GM19468 (cell line): ENCODE measurements around the gene TIAL1.
"Not testable (repeated sequence)": the region's sequence is repeated elsewhere in the genome, so short reads cannot be mapped to it uniquely, and the experiment has no call there.

Source experiments
- ATAC-seq: cut with Tn5 transposase; IDR thresholded peaks from one replicate; pipeline ENCODE4 v1.9.1; 2021; ENCODE audit warnings: mild to moderate bottlenecking, moderate library complexity, moderate number of reproducible peaks; ENCODE audit not compliant: unreplicated experiment; ENCODE audit errors: extremely low read depth

Gene TIAL1

DNA sequence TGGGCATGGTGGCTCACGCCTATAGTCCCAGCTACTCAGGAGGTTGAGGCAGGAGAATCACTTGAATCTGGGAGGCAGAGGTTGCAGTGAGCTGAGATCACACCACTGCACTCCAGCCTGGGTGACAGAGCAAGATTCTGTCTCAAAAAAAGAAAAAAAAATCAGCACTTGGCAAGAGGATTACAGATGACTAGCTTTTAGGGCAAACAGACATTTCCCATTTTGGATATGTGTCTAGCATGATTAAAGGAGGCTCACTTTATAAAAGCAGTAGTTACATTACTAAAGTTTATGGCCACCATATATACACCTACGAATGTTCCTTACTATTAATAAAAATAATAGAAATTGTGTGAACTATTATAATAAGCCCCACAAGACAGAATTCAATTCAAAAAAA is 40.7 kb downstream of the TIAL1 start:
- ATAC-seq, result not testable (repeated sequence)

DNA sequence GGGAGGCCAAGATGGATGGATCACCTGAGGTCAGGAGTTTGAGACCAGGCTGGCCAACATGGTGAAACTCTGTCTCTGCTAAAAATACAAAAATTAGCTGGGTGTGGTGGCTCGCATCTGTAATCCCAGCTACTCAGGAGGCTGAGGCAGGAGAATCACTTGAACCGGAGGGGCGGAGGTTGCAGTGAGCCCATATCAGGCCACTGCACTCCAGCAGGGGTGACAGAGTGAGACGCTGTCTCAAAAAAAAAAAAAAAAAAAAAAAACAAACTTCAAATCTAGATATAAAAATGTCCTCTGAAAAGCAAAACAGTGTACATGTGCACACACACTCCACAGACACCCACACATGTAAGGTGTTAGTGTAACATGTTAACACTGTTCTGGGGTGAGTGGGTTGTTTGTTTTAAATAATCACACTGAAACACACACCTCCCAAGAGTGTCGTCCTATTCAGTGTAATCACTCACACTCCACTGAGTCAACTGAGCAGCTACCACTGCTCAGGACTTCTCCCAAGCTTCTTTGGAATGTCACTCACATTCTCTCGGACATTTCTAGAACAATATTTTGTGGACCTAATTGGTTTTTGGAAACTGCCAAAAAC is 41.5 kb downstream of the TIAL1 start:
- ATAC-seq, result no peak

DNA sequence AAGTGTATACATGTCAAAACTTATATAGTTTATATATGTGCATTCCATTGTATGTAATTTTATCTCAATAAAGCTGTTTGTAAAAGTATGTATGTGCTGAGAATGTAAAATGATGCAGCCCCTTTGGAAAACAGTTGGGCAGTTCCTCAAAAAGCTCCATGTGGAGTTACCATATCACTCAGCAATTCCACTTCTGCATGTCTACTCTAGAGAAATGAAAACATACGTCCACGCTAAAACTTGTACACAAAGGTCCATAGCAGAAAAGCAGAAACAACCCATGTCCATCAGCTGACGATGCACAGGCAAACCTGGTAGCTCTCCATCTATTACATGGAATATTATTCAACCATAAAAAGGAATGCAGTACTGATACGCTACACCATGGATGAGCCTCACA is 45.9 kb downstream of the TIAL1 start:
- ATAC-seq, result no peak

DNA sequence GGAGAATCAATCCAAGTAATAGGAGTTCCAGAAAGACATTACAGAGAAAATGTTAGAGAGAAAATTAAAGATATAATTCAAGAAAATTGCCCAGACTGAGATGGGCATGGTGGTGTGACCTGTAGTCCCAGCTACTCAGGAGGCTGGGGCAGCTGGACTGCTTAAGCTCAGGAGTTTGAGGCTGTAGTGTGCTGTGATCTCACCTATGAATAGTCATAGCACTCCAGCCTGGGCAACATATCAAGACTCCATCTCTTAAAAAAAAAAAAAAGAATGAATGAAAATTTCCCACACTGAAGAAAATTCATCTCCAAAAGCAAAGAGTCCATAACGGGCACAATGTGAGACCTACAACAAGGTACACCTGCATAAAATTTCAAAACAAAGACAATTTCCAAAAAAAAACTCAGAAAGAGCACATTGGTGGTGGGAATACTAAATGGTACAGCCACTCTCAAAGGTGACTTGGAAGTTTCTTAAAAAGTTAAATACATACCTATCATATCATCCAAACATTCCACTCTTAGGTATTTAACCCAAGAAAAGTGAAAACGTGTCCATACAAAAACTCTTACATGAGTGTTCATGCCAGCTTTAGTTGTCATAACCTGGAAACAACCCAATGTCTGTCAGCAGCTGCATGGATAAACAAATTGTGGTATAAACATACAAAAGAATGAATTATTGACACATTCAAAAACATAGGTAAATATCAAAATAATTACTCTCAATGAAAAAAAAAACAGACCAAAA is 47.3 kb downstream of the TIAL1 start:
- no peak for ATAC-seq

DNA sequence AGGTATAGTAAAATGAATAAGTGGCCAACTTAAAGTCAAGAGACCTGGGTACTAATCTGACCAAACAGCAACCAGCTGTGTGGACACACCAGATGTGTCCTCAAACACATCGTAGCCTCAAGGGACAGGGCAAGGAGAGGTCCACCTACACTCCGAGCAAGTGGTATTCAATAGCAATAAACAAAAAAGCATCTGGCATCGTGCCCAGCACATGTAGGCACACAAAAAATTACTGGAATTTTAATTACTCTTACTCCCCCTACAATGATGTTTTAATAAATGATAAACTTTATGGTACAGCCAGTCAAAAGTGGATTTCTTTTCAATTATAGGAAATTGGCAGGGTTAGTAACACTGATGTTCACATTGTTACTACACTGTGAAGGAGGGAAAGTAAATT is 50.8 kb downstream of the TIAL1 start:
- ATAC-seq, result no peak

DNA sequence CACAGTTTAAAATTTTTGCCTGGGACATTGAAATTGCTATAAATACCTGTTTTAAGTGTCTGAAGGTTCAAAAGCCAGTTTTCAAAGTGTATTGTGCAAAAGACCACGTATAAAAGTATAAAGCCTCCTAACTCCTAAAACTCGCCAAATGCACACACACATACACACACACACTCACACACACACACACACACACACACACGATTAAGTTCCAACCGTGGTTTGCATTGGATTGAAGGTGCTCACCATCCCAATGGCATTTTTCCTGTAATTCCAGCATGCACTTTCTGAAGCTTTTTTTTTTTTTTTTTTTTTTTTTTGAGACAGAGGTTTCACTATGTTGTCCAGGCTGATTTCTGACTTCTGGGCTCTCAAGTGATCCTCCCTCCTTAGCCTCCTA is 51.5 kb downstream of the TIAL1 start:
- ATAC-seq, result no peak

DNA sequence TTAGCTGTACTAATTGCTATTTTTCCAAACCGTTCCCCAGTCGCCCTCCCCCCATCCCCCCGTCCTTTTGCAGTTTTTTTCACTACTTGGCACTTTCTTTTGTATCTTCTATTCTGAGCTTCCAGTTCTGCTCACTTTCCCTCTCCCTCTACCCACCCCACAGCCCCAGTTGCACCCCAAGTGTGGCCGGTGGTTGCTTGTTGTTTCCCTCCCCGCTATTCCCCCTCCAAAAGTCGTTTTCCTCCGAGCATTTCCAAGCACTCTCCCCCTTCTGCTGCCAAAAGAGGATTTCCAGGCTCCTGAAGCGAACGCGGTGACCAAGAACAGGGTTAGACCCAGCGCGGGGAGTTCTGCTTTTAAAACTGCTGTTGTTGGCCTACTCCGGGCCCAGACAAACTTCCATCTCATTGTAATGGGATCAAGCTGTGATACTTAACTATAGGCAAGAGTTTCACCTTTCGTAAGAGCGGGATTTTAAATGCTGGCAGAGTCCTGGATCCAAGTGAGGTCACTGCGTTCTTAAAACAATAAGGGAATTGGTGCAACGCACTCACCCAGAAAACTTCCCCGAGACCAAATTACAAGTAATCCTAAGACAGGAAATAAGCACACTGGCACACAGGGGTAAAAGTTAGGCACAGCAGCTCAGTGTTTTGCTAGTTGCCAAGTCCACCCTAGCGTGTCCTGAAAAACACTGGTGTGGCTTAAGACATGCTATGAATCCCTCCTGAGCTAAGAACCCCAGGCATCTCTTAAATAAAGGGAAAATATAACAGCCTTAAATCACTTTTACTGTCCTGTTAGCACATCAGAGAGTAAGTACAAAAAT is 52.7 kb downstream of the TIAL1 start:
- no peak for ATAC-seq

DNA sequence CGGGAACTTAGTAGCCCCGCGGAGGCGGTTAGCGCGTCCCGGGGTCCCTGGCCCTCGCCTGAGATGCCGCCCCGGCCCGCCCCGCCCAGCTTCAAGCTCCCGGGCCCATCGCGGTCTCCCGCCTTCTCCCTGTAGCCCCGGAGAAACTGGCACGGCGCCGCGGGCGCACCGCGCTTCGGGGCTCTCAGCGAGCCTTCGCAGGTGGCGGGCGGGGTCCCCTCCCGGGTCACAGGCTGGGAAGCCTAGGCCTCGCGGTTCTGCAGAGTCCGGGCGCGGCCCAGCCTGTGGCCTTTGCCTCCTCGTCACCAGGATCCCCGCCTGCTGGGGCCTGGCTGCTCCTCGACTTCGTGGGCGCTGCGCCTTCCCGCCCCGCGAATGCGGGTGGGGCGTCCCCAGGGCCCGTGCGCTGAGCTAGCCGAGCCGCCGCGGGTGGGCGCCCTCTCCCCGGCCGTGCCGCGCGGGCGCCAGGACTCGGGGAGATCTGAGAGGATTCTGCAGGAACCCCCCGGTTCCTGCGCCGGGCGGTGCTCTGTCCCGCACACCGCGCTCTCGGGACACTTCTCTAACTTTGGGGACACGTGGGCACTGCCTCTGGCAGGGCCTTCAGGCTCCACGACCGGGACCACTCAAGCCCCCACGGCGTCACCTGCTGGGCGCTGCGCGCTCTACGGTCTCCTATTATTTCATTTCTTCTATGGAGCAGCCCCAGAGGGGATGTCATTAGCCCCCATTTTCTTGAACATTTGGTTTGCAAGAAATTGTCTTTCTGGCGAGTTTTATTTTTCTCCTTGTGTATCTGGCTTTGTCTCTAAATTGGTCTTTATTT is 53.6 kb downstream of the TIAL1 start:
- peak; percentile 39 for ATAC-seq

DNA sequence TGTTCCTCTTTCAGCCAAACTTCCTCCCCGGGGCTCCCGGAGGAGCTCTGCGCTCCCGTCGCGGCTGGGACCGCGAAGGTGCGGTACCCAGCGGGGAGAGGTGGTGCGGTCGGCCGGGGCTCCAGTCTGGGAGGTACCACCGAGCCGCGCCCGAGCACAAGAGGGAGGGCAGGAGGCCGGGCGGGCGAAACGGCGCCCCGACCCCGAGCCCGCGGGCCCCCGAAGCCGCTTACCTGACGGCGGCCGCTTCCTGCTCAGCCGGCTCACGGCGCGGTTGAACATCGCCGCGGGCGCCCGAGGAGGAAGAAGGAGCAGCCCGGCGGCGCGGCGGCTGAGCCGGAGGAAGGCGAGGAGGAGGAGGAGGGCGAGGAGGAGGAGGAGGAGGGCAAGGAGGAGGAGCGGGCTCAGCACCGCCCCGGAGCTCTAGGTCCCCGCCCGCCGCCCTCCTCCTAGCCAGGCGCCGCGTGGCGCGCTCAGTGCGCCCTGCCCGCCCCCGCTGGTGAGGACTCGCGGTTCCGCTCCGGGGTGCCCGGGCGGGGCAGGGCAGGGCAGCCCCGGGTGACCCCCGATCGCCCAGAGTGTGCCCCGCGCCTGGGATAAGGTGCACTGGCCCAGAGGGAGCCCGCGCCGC is 54.3 kb downstream of the TIAL1 start, which contains the start of gene RGS10:
TSS of gene RGS10 (minus strand) at position 363 of the 631 bp plus-strand sequence. CDS start at position 282, 81 bp downstream.
- peak; percentile 23 for ATAC-seq

DNA sequence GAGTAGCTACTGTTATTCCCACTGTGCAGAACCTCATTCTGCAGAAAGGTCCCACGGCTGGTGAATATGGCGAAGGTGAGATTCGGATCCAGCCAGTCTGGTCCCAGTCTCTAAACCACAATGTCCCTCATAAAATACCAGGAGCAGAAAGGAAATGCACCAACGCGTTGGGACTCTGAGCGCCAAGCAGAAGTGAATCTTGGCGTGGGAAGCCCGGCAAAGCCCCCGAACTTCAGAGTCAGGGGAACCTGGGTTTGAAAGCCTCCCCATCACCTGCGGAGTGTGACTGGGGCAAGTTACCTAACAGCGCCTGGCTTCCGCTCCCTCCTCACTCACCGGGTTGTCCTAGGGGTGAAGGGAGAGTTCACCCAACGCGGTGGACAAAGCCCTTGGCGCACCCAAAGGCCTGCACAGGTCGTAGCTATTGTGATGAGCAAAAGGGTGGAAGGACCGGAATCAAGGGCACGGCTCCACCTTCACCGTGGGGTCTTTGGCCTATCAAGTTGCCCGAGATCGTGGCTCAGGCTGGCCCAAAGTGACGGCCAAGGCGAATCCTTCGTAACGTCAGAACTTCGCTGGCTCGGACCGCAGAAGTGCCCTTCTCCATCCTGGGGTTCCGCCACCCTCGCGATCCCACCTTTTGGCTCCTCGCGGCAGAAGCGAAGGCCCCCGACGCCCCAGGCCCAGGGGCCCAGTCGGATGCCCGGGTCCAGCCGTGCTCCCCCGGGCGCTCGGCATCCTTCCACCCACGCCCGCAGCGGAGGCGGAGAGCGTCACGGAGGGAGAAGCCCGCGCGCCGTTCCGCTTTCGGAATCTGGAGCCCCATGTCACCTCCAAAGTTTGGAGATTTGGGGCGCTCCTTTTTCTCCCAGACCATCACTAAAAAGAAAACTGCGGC is 55.1 kb downstream of the TIAL1 start:
- ATAC-seq, result no peak

DNA sequence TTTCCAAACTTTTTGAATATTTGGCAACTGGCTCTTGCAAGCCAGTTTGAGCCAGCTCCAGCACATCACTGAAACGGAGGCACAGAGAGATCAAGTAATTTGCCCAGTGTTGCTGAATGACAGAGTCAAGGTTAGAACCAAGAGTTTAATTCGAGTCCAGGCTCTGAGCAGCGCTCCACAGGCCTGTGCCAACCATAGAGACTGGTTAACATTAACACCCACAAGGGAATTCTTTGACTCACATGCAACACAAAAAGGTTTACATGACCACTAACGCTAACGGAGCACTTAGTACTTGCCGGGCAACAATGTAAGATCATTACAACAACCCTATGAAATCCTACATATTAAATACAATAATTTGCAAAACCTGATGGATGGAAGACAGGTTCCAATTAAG is 55.7 kb downstream of the TIAL1 start:
- ATAC-seq, result no peak

DNA sequence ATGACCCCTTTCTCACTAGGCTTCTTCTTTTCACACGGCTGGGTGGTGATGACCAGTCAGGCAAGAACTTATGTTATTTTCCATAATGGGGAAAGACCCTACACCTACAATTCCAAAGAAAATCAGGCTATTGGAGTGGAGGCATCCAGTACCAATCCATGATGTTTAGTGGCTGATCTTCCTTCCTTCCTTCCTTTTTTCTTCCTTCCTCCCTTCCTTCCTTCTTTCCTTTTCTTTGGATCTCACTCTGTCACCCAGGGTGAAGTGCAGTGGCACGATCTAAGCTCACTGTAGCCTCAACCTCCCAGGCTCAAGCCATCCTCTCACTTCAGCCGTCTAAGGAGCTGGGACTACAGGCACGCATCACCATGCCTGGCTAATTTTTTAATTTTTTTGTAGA is 56.7 kb downstream of the TIAL1 start:
- ATAC-seq, result no peak

DNA sequence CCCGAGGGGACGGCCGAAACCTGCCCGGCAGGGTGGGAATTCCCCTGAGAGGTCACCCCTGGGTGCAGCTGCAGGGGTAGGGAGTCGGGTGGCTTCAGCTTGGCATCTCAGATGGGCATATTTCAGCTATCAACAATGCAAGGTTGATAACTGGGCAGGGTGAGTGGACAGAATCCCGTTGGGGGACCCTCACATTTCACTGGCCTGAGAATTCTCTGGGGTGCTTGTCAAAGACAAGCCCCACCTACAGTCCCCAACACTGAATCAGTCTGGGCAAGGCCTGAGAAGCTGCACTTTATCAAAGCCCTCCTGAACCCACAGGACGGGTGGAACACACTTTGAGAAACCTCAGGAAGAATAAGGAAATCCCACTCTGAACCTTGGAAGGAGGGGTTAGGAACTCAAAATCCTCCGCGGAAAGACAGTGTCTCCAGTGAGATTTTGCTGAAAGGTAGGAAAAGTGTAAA is 57.4 kb downstream of the TIAL1 start:
- ATAC-seq, result no peak

DNA sequence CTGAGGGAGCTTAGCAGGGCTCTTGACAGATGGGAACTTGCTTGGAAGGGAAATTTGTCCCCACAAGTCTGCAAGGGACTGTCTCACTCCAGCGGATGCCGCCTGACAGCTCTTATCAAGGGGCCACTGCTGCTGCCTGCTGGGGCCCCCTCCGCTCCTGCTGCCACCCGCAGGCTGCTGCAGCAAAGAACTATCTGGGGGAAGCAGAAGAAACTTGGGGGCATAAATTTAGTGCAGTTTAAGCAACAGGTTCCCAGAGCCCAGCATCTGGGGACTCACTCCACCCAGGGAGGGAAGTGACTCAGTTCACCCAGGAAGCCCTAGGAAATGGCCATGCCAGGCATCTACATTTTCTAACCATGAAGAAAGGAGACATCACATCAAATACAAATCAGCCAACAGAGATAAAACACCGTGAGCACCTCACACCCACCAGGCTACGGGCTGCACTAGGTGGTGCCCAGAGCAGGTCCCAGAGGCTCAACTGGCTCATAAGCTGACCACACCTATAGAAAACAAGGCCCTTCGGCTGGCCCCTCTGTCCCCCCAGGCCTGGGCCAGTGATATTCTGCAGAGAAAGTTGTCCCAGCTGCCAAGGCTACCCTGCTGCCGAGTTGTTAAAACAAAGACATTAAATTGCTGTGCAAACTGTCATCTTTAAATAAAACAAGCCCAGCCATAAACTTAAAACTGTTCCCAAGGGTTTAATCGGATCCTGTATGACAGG is 58.0 kb downstream of the TIAL1 start:
- no peak for ATAC-seq

DNA sequence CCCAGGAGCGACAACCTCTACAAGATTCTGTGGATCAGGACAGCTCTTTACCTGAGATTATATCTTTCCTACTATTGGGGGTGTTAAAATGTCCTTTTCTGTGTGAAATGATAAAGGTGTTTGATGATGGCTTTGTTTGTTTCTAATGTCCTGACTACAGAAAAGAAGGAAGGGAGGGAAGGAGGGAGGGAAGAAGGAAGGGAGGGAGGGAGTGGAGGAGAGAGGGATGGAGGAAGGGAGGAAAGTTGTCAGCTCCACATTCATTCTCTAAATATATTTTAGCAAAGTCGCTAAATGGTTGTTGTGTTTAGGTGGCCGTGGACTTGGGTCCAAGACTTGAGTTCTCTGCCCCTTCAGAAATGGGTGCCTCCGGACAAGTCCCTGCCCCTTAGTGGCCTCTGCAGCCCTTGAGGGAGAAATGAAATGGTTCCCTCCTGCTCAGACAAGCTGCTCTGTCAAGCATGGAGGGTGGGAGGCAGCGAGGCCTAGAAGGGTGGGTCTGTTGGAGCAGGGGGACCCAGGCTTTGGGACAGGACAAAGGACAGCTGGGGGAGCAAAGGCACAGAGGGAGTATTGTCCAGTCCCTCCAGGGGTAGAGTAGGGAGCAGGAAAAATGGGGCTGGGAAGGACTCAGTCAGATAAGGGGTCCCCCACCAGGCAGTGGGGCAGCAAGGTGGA is 58.7 kb downstream of the TIAL1 start:
- no peak for ATAC-seq

DNA sequence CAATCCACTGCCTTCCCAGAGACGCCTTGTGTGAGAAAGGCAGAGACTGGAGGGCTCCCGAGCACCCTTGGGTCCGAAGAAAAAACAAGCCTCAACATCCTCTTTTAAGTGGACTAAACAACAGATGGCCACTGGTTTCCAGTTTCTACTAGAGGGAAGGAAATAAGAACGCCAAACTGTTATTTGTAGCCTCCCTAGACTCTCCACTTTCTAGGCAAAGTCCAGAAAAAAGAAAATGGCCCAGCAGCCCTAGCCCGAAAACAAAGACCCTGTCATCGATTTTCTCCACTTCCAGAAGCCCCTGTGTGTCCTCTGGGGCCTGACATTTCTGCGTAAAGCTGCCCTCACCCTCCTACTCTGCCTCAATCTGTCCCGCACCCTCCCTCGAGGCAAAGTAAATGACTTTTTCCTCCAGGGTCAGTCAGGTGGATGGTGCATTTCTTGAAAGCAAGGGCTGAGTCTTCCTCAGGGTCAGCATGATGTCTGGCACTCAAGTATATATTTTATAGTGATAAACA is 60.2 kb downstream of the TIAL1 start:
- ATAC-seq, result no peak

DNA sequence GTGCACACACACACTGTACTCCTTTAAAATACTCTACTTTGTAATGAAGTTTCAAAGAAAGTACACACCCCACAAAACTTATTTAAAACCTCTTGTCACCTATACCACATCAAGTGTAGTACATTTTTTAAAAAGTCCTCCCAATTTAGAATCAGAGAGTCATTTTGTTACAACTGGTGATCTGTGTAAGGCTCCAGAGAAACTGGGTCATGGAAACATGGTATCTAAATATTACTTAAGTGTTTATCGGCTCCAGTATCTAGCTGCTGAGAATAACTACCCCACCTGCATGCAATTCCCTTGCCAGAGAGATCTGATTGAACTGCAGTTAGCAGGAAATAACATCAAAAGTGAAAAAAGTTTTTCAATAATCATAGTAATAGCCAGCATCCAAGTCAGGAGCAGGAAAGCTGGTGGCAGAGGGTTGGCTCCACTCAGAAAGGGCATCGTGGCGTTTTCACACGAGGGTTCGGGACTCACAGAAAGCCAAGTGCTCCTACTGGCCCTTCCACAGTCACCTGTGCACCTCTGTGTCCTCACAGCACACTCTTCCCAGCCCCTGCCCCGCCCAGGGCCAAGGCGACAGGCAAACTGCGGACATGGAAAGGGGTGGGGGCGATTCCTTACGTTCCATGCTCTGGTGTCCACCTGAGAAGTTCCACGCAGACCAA is 60.8 kb downstream of the TIAL1 start:
- no peak for ATAC-seq
